HG03521 (cell line): Measurements from ENCODE around the gene GRID2IP.
"Not testable (repeated sequence)": the region's sequence is repeated elsewhere in the genome, so short reads cannot be mapped to it uniquely, and the experiment has no call there.

Source experiments
- ATAC-seq: cut with Tn5 transposase; IDR thresholded peaks from one replicate; pipeline ENCODE4 v1.9.1; 2021; ENCODE audit warnings: mild to moderate bottlenecking, moderate library complexity; ENCODE audit not compliant: unreplicated experiment

GRID2IP gene

GRCh38 chr7:6495597-6496262 is 55.5 kb downstream of the GRID2IP start:
- no peak for ATAC-seq

- ATAC-seq = no peak
Observed at GRCh38 chr7:6494365-6494764, 56.9 kb downstream of the GRID2IP start.

- no peak for ATAC-seq
Observed at GRCh38 chr7:6491194-6491593, 60.1 kb downstream of the GRID2IP start.

DNA sequence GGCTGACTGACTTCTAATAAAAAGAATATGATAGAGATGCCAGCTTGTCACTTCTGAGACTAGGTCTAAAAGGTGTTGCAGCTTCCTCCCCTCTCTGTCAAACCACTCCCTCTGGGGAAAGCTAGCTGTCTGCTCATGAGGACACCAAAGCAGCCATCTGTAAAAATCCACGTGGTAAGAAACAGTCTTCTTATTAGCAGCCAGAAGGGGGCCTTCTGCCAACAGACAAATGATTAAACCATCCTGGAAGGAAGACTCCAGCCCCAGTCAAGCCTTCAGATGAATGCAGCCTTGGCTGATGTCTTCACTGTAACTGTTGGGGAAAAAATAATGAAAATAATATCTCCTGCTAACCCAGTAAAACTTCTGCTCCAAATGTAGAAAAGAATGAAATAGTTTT is 61.6 kb downstream of the GRID2IP start:
- ATAC-seq = no peak

GRCh38 chr7:6487184-6487545 is 64.1 kb downstream of the GRID2IP start:
- no peak for ATAC-seq

DNA sequence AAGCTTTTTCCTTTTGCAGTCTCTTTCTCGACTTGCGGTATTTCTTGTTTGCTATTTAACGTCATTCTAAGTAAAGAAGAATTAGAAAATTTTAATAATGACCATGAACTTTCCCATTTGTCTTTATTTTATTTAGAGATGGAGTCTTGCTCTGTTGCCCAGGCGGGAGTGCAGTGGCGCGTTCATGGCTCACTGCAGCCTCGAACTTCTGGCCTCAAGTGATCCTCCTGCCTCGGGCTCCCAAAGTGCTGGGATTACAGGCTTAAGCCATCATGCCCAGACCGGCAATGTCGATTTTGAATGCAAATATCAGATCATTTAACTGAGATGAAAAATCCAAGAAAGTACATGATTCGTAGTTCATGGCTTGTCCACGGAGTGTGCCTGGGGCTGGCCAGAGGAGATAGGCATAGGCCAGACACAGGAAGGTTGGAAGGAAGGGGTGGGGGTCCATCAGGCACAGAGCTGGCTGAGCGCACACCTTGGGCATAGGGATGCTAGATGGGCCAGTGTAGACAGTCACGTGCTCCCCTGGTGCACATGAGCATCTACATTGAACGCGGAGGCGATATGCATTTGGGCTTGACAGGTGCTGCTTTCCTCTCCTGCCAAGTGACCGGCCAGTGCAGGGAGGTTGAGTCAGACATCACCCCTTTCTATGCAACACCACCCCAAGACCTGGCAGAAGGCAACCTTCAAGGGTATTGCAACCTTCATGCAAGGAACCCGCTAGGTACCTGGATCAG is 64.7 kb downstream of the GRID2IP start:
- ATAC-seq = no peak

- ATAC-seq = no peak
Observed at GRCh38 chr7:6482743-6483119, 68.5 kb downstream of the GRID2IP start.

- no peak for ATAC-seq
Observed at GRCh38 chr7:6482307-6482706, 69.0 kb downstream of the GRID2IP start.

- ATAC-seq = no peak
Observed at GRCh38 chr7:6481445-6481844, 69.8 kb downstream of the GRID2IP start.

GRCh38 chr7:6480323-6480660 is 71.0 kb downstream of the GRID2IP start:
- no peak for ATAC-seq

GRCh38 chr7:6479067-6479466 is 72.2 kb downstream of the GRID2IP start:
- ATAC-seq = no peak

- ATAC-seq = no peak
Observed at GRCh38 chr7:6478186-6478585, 73.1 kb downstream of the GRID2IP start.

DNA sequence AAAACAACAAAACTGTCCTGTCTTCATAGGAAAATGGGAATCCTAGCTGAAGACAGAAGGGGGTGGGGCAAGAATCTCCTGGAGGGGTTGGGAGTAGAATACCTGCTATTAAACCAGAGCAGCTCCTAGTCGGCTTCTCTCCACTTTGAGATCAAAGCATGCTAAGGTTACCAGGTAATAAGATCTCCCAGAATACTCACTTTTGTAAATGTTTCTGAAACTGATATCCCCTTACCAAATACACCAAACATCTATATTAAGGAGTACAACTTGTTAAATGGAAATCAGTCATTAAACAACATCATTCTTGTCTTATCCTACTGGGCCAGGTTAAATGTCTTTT is 74.0 kb downstream of the GRID2IP start:
- ATAC-seq = no peak

- ATAC-seq = no peak
Observed at GRCh38 chr7:6476596-6477317, 74.5 kb downstream of the GRID2IP start.

DNA sequence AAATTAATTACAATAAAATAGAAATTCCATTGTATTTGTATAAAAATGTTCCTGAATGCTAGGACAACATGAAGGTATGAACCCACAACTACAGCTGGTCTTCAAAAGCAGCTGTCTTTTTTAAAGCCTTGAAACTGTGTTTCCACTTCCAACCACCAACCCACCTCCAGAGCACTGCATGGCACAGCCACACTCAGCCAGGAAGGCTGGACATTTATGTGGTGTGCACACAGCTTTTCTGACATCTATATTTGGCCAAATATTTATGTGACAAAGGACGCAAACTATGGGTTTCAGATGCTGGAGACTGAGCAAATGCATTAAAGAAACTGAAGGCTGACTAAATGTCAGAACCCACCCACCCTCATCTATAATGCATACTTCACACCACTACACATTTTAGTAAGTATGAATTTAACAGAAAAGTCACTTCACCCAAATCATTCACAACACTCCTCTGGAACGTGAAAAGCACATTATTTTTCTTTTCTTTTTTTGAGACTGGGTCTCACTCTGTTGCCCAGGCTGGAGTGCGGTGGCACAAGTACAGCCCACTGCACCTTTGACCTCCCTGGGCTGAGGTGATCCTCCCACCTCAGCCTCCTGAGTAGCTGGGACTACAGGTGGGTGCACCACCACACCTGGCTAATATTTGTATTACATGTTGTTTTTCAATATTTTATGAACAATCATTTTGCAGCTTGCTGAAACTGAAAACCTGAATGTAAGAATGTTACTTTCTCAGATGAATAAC is 75.7 kb downstream of the GRID2IP start:
- no peak for ATAC-seq

- no peak for ATAC-seq
Observed at GRCh38 chr7:6465862-6466261, 85.4 kb downstream of the GRID2IP start.

- not testable (repeated sequence) for ATAC-seq
Observed at GRCh38 chr7:6463609-6464008, 87.7 kb downstream of the GRID2IP start.

DNA sequence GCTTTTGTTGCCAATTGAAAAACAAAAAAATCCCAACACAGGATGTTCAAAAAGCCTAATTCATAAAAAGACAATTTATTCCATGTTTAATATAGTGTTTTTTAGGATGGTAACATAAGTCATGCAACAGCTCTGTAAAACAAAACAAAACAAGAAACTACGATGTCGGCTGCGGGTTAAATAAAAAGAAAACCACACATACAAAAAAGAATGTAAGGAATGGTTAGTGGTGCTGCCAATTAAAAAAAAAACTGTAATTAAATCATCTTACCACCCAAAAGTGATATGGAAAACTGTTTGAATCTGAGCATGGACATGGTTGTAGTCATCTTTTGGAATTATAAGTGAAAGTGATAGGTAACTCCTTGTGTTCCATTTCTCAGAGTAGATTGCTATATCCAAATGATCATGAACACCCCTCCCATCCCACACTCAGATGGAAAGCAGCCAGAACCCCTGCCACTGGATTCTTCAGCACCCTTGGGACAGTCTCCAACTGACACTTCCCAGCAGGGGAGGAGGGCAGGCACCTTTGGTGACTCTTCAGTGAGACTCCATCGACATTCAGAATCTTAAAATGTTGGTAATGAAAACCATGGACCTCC is 89.2 kb downstream of the GRID2IP start:
- ATAC-seq = no peak

DNA sequence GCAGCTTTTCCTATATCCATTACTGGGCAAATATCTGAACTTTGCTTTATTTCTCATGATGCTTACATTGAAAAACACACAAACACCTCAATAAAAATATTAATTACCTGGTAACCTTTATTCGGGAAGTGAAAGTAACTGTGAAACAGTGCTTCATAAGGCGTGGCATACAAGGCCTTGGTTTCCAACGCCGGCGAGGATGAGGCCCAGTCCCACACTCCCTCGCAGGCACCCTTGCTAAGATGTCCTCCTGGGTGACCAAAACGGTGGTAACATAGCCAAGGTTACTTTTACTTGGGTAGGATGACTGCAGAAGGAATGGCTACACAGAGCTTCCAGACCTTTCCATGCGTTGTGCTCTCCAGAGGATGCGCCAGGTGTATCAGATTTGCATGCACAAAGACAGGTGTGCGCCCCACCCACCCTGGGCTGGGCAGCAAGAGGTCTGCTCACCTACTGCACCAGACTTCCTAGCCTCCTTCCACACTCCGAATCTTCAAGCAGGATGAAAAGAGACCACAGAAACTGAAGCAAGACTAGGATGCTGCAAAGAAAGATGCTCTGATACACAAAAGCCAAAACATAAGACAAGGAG is 90.2 kb downstream of the GRID2IP start:
- ATAC-seq = no peak

DNA sequence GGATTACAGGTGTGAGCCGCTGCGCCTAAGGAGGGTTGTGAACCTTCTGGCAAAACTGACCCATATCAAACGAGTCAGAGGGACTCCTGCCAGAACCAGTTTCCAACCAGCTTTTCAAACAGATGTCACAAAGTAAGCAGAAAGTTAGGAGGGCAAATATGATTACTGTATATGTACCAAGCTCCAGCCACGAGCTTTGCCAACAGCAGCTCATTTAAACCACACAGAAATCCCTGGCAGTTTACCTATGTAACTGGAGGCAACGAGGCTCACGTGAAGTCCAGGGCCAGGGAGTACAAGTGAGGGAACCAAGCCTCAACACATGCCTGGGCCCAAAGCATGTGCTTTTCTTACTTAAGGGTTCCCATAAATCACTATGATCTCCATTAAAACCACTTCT is 91.0 kb downstream of the GRID2IP start:
- no peak for ATAC-seq

- ATAC-seq = not testable (repeated sequence)
Observed at GRCh38 chr7:6458676-6459075, 92.6 kb downstream of the GRID2IP start.
